Heart left ventricle (tissue), 13 donors: Measurements from ENCODE around the gene DPYSL5.

Source experiments
- POLR2A ChIP-seq, 2 donors: fragments of 450-650 bp; IDR thresholded peaks; one replicate each; pipeline ENCODE4 v1.6.1; 2017; ENCODE audit warnings: antibody characterized with exemption in 2 of 2, mild to moderate bottlenecking in 2 of 2, moderate library complexity in 2 of 2
- TF ChIP-seq, protein P1 (sequence below), 12 donors: fragments of 200-600 bp; sonication (generic) in 4 of 12; IDR thresholded peaks; one replicate each; pipeline versions ENCODE4 v1.5.0 to v1.8.0; 2018 to 2022; ENCODE audit warnings: antibody characterized with exemption in 12 of 12, mild to moderate bottlenecking in 5 of 12
- donor health status: ischemic (EF 13 %, LVEDD 7.1; RV severe dilation, severe dysfunction).
- donor health status: DM: no; HTN: yes; CAD: no.
- donor health status: DM: no; HTN: no; CAD: no.
- donor health status: ischemic (EF 25% LVEDD 6.9; RV normal size, moderate dysfunction).
- donor health status: ischemic (EF 25% LVEDD 5.7; RV mildly dilated, moderate dysfunction).
- donor health status: ischemic (EF 35%, LVEDD 5.7; RV mildly dilated, moderate dysfunction).
- donor health status: nonischemic (EF 11% LVEDD 7.7; RV severe dilation, severe dysfunction).
- donor health status: DM: yes; HTN: yes; CAD: no.
- donor health status: PGD.
- donor health status: ischemic (EF 29% LVEDD 5.4; RV normal size, mild dysfunction).
- donor health status: nonischemic (EF 23%, LVEDD 6.1; RV moderate dilation, normal function).

DNA sequence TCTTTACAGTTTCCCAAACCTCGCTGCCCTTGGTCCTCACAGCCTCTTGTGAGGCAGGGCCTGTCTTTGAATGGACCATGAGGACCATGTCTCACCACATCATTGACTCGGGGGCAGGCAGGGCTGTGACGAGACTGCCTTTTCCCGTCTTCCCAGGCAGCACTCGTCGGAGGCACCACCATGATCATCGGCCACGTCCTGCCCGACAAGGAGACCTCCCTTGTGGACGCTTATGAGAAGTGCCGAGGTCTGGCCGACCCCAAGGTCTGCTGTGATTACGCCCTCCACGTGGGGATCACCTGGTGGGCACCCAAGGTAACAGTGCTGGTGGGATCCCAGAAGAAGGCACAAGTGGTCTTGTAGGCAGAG, 76.8 kb downstream of the DPYSL5 start:
- TF ChIP-seq, protein P1, sequence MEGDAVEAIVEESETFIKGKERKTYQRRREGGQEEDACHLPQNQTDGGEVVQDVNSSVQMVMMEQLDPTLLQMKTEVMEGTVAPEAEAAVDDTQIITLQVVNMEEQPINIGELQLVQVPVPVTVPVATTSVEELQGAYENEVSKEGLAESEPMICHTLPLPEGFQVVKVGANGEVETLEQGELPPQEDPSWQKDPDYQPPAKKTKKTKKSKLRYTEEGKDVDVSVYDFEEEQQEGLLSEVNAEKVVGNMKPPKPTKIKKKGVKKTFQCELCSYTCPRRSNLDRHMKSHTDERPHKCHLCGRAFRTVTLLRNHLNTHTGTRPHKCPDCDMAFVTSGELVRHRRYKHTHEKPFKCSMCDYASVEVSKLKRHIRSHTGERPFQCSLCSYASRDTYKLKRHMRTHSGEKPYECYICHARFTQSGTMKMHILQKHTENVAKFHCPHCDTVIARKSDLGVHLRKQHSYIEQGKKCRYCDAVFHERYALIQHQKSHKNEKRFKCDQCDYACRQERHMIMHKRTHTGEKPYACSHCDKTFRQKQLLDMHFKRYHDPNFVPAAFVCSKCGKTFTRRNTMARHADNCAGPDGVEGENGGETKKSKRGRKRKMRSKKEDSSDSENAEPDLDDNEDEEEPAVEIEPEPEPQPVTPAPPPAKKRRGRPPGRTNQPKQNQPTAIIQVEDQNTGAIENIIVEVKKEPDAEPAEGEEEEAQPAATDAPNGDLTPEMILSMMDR (IDR thresholded peaks at IDR 0.05) = no peak
- no peak for TF ChIP-seq POLR2A (IDR thresholded peaks at IDR 0.05)
